H9 (cell line): Measurements from ENCODE around the gene SYNE3. TPM values are rescaled to one million over a fixed set of nuclear protein-coding genes. Genes with fewer than 3 reads are reported as not detected.

Source experiments
- DNase-seq: peaks from one replicate; pipeline ENCODE4 v3.0.0-alpha.2; 2017
- H2AFZ ChIP-seq: one replicate; pipeline ENCODE4 v1.6.1; 2013; ENCODE audit warnings: mild to moderate bottlenecking, low read length, control low read depth, moderate library complexity
- H2AK5ac ChIP-seq: 2 replicates; pipeline ENCODE4 v1.6.1; 2013; ENCODE audit warnings: low read length, control low read depth, mixed read lengths; ENCODE audit not compliant: insufficient read length
- H2BK120ac ChIP-seq: one replicate; pipeline ENCODE4 v1.6.1; 2013; ENCODE audit warnings: low read depth, mild to moderate bottlenecking, low read length, control low read depth, inconsistent platforms; ENCODE audit not compliant: poor library complexity, severe bottlenecking
- H2BK12ac ChIP-seq: 2 replicates; pipeline ENCODE4 v1.6.1; 2013; ENCODE audit warnings: low read length, control low read depth, mixed read lengths, low read depth; ENCODE audit not compliant: insufficient read length
- H2BK15ac ChIP-seq: 2 replicates; pipeline ENCODE4 v1.6.1; 2013; ENCODE audit warnings: low read depth, low read length, control low read depth
- H2BK20ac ChIP-seq: one replicate; pipeline ENCODE4 v1.6.1; 2013; ENCODE audit warnings: low read depth, mild to moderate bottlenecking, low read length, control low read depth, inconsistent platforms; ENCODE audit not compliant: poor library complexity, severe bottlenecking
- H2BK5ac ChIP-seq: 2 replicates; pipeline ENCODE4 v1.6.1; 2013; ENCODE audit warnings: low read length, control low read depth, mixed read lengths; ENCODE audit not compliant: insufficient read length
- H3K14ac ChIP-seq: 2 replicates; pipeline ENCODE4 v1.6.1; 2013; ENCODE audit warnings: low read length, control low read depth; ENCODE audit not compliant: insufficient read depth
- H3K18ac ChIP-seq: 2 replicates; pipeline ENCODE4 v1.6.1; 2013; ENCODE audit warnings: low read depth, mild to moderate bottlenecking, mixed read lengths, low read length, control low read depth; ENCODE audit not compliant: insufficient read length
- H3K23ac ChIP-seq: 2 replicates; pipeline ENCODE4 v1.6.1; 2013; ENCODE audit warnings: low read length, control low read depth, mixed read lengths, low read depth; ENCODE audit not compliant: insufficient read length
- H3K23me2 ChIP-seq: 2 replicates; pipeline ENCODE4 v1.6.1; 2013; ENCODE audit warnings: low read depth, mild to moderate bottlenecking, mixed read lengths, low read length, control low read depth; ENCODE audit not compliant: insufficient read length, poor library complexity, severe bottlenecking
- H3K27ac ChIP-seq: 2 replicates; pipeline ENCODE4 v1.5.1; 2013; ENCODE audit warnings: low read length, control low read depth, mixed read lengths, low read depth; ENCODE audit not compliant: insufficient read length
- H3K27me3 ChIP-seq: 2 replicates; pipeline ENCODE4 v1.6.1; 2013; ENCODE audit warnings: low read length, control low read depth, inconsistent platforms; ENCODE audit not compliant: insufficient read depth
- H3K4ac ChIP-seq: 2 replicates; pipeline ENCODE4 v1.6.1; 2013; ENCODE audit warnings: low read depth, mild to moderate bottlenecking, control low read depth, inconsistent platforms, low read length, moderate library complexity
- H3K4me1 ChIP-seq: 2 replicates; pipeline ENCODE4 v1.6.1; 2013; ENCODE audit warnings: low read length, control low read depth, inconsistent platforms; ENCODE audit not compliant: insufficient read depth
- H3K4me2 ChIP-seq: 2 replicates; pipeline ENCODE4 v1.6.1; 2013; ENCODE audit warnings: low read length, control low read depth, mixed read lengths; ENCODE audit not compliant: insufficient read length, insufficient read depth
- H3K56ac ChIP-seq: 2 replicates; pipeline ENCODE4 v1.6.1; 2013; ENCODE audit warnings: low read depth, mild to moderate bottlenecking, mixed read lengths, low read length, control low read depth; ENCODE audit not compliant: insufficient read length
- H3K79me1 ChIP-seq: 2 replicates; pipeline ENCODE4 v1.6.1; 2013; ENCODE audit warnings: low read depth, mild to moderate bottlenecking, moderate library complexity, low read length, control low read depth, inconsistent platforms; ENCODE audit not compliant: insufficient read depth, poor library complexity, severe bottlenecking
- H3K79me2 ChIP-seq: 2 replicates; pipeline ENCODE4 v1.6.1; 2013; ENCODE audit warnings: low read length, control low read depth, inconsistent platforms; ENCODE audit not compliant: insufficient read depth
- H3K9ac ChIP-seq: 2 replicates; pipeline ENCODE4 v1.6.1; 2013; ENCODE audit warnings: low read length, control low read depth, mixed read lengths; ENCODE audit not compliant: insufficient read length; ENCODE audit errors: extremely low read depth
- H3K9me3 ChIP-seq: one replicate; pipeline ENCODE4 v1.6.1; 2013; ENCODE audit warnings: low read depth, low read length, inconsistent platforms; ENCODE audit not compliant: control insufficient read depth
- H3T11ph ChIP-seq: one replicate; pipeline ENCODE4 v1.6.1; 2013; ENCODE audit warnings: mild to moderate bottlenecking, low read length, control low read depth, inconsistent platforms
- H4K20me1 ChIP-seq: one replicate; pipeline ENCODE4 v1.6.1; 2013; ENCODE audit not compliant: control insufficient read depth, insufficient read length, insufficient read depth
- H4K5ac ChIP-seq: 2 replicates; pipeline ENCODE4 v1.6.1; 2013; ENCODE audit warnings: low read depth, mild to moderate bottlenecking, mixed read lengths, low read length, control low read depth; ENCODE audit not compliant: insufficient read length
- H4K8ac ChIP-seq: replicated peaks from 2 replicates; pipeline ENCODE4 v1.6.1; 2013; ENCODE audit warnings: low read length, control low read depth, mixed read lengths, low read depth; ENCODE audit not compliant: insufficient read length
- H4K91ac ChIP-seq: 2 replicates; pipeline ENCODE4 v1.6.1; 2013; ENCODE audit warnings: low read depth, mild to moderate bottlenecking, moderate library complexity, mixed read lengths, low read length, control low read depth; ENCODE audit not compliant: insufficient read length
- H3K27ac Mint-ChIP-seq, 3 experiments: 2 replicates in 2 of 3; 3 replicates in 1 of 3; pipeline ENCODE4 v1.8.0; 2020 to 2021; ENCODE audit warnings: mixed read lengths in 3 of 3, mild to moderate bottlenecking in 1 of 3, moderate library complexity in 1 of 3
- H3K27me3 Mint-ChIP-seq: 2 replicates; pipeline ENCODE4 v1.8.0; 2021; ENCODE audit warnings: low read depth, mild to moderate bottlenecking, moderate library complexity, mixed read lengths
- H3K36me3 Mint-ChIP-seq, 3 experiments: 2 replicates in 2 of 3; 3 replicates in 1 of 3; pipeline ENCODE4 v1.8.0; 2020 to 2021; ENCODE audit warnings: low read depth in 3 of 3, mixed read lengths in 3 of 3; ENCODE audit not compliant: insufficient read depth in 1 of 3
- H3K4me1 Mint-ChIP-seq, 2 experiments: 2 replicates each; pipeline ENCODE4 v1.8.0; 2020; ENCODE audit warnings: mixed read lengths in 2 of 2
- H3K4me3 Mint-ChIP-seq, 2 experiments: 2 replicates in 1 of 2; 3 replicates in 1 of 2; pipeline ENCODE4 v1.8.0; 2020 to 2021; ENCODE audit warnings: mild to moderate bottlenecking in 2 of 2, mixed read lengths in 2 of 2, moderate library complexity in 1 of 2
- H3K9me3 Mint-ChIP-seq, 2 experiments: 2 replicates in 1 of 2; 3 replicates in 1 of 2; pipeline ENCODE4 v1.8.0; 2020; ENCODE audit warnings: mild to moderate bottlenecking in 2 of 2, mixed read lengths in 2 of 2, moderate library complexity in 1 of 2
- WGBS: extraction: QIAGEN DNeasy Blood & Tissue Kit; methylation state at CpG from one replicate; pipeline ENCODE4 v1.1.7; 2013; ENCODE audit warnings: missing lambda C conversion rate, low lambda C conversion rate, mixed read lengths; ENCODE audit not compliant: insufficient read length; ENCODE audit errors: extremely low coverage; 5-methylcytosine and 5-hydroxymethylcytosine counted together
- total RNA-seq: library from RNA; stranded (reverse); gene quantifications from 2 replicates; pipeline ENCODE4 v1.2.1, GENCODE V29; 2021
- TF ChIP-seq, protein P1 (sequence below): fragments of 200-600 bp; sonication (generic); conservative IDR thresholded peaks from 3 replicates; pipeline ENCODE4 v1.8.0; 2021; ENCODE audit warnings: antibody characterized with exemption, mild to moderate bottlenecking

Gene SYNE3
- total RNA-seq, 1 experiment from 2014 or later, result 0.11 TPM

GRCh38 chr14:95472819-95473251 lies 43.6 kb downstream of the SYNE3 start:
- no peak overlapping the region for H4K91ac ChIP-seq
- H3K4me2 ChIP-seq, result no peak overlapping the region
- no peak overlapping the region for H3K14ac ChIP-seq
- H3K9ac ChIP-seq, result no peak overlapping the region
- no peaks in the 10 kb centered on the region for H3K36me3 Mint-ChIP-seq
- no peak overlapping the region for H3K27ac Mint-ChIP-seq
- no peaks in the 10 kb centered on the region for H3K9me3 ChIP-seq
- no peak overlapping the region for H3K4me3 Mint-ChIP-seq
- no peaks in the 10 kb centered on the region for H4K20me1 ChIP-seq
- H3K4me1 ChIP-seq, result no peaks in the 10 kb centered on the region
- no peak overlapping the region for H2AFZ ChIP-seq
- TF ChIP-seq, protein P1, sequence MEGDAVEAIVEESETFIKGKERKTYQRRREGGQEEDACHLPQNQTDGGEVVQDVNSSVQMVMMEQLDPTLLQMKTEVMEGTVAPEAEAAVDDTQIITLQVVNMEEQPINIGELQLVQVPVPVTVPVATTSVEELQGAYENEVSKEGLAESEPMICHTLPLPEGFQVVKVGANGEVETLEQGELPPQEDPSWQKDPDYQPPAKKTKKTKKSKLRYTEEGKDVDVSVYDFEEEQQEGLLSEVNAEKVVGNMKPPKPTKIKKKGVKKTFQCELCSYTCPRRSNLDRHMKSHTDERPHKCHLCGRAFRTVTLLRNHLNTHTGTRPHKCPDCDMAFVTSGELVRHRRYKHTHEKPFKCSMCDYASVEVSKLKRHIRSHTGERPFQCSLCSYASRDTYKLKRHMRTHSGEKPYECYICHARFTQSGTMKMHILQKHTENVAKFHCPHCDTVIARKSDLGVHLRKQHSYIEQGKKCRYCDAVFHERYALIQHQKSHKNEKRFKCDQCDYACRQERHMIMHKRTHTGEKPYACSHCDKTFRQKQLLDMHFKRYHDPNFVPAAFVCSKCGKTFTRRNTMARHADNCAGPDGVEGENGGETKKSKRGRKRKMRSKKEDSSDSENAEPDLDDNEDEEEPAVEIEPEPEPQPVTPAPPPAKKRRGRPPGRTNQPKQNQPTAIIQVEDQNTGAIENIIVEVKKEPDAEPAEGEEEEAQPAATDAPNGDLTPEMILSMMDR, result no peak
- no peaks in the 10 kb centered on the region for H3K79me1 ChIP-seq
- DNase-seq, result no peak
- H3K9me3 Mint-ChIP-seq, result no peaks in the 10 kb centered on the region
- no peak overlapping the region for H4K8ac ChIP-seq
- H3K56ac ChIP-seq, result no peak overlapping the region
- H2BK120ac ChIP-seq, result no peak overlapping the region
- H3K23me2 ChIP-seq, result no peaks in the 10 kb centered on the region
- no peak overlapping the region for H3K23ac ChIP-seq
- H4K5ac ChIP-seq, result no peak overlapping the region
- H3K27ac ChIP-seq, result no peak overlapping the region
- H3T11ph ChIP-seq, result no peak overlapping the region
- no peaks in the 10 kb centered on the region for H3K79me2 ChIP-seq
- H3K4ac ChIP-seq, result no peak overlapping the region
- H2BK20ac ChIP-seq, result no peak overlapping the region
- no peak overlapping the region for H2BK5ac ChIP-seq
- WGBS, result no CpG with 5 or more reads among the region's 10 CpGs
- H3K18ac ChIP-seq, result no peak overlapping the region
- H3K4me1 Mint-ChIP-seq, result 0 out of 4 replicates have a peak, but pooled peaks cover 0 to 5% of the 10 kb centered on the region in 2 experiments
- H3K27me3 ChIP-seq, result no peaks in the 10 kb centered on the region
- H2BK15ac ChIP-seq, result no peak overlapping the region
- H2BK12ac ChIP-seq, result no peak overlapping the region
- peaks cover 18% of the 10 kb centered on the region for H3K27me3 Mint-ChIP-seq
- H2AK5ac ChIP-seq, result no peak overlapping the region
